HEK293 (cell line): ENCODE measurements around the gene ASCC1.

Experiments used
- GLIS1 ChIP-seq: fragments of 450-650 bp; formaldehyde crosslinking; IDR thresholded peaks from 2 replicates; pipeline ENCODE4 v1.5.1; 2016; ENCODE audit warnings: missing biosample characterization, missing genetic modification characterization
- ZFP41 ChIP-seq: fragments of 450-650 bp; formaldehyde crosslinking; IDR thresholded peaks from 2 replicates; pipeline ENCODE4 v1.5.1; 2016; ENCODE audit warnings: missing biosample characterization, missing genetic modification characterization, borderline replicate concordance
- TF ChIP-seq, protein P1 (sequence below): fragments of 450-650 bp; formaldehyde crosslinking; IDR thresholded peaks from 2 replicates; pipeline ENCODE4 v1.5.1; 2016; ENCODE audit warnings: missing biosample characterization, missing genetic modification characterization

DNA sequence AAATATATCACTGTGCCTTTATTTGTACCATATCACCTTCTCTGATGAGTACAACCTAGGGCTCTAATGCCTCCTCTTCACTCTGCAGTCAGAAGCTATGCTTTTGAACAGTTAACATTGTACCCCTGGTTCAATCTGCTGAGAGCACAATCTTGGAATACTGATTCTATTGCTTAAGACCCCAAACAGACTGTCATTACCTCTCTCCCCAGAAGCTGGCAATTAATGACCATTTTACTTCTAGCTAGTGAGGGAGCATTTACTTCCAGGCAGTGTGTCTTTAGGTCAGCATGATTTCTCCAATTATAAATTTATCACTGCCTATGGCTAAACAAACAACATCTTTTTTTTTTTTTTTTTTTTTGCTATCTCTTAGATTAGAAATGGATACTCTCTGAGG lies 91.7 kb downstream of the ASCC1 start:
- TF ChIP-seq GLIS1 (tag by site-specific recombination) (no peak), ZFP41 (no peak)
- TF ChIP-seq, protein P1, sequence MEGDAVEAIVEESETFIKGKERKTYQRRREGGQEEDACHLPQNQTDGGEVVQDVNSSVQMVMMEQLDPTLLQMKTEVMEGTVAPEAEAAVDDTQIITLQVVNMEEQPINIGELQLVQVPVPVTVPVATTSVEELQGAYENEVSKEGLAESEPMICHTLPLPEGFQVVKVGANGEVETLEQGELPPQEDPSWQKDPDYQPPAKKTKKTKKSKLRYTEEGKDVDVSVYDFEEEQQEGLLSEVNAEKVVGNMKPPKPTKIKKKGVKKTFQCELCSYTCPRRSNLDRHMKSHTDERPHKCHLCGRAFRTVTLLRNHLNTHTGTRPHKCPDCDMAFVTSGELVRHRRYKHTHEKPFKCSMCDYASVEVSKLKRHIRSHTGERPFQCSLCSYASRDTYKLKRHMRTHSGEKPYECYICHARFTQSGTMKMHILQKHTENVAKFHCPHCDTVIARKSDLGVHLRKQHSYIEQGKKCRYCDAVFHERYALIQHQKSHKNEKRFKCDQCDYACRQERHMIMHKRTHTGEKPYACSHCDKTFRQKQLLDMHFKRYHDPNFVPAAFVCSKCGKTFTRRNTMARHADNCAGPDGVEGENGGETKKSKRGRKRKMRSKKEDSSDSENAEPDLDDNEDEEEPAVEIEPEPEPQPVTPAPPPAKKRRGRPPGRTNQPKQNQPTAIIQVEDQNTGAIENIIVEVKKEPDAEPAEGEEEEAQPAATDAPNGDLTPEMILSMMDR: no peak
